Non-pigmented ciliary epithelial cell (primary cell): ENCODE data around the gene GUCY1B1.

ENCODE experiments used
- DNase-seq: peaks from one replicate; pipeline ENCODE4 v3.0.0-alpha.2; 2010; ENCODE audit warnings: low read depth

GUCY1B1 gene

GRCh38 chr4:155799794-155800123, 40.9 kb downstream of the GUCY1B1 start:
- DNase-seq: no peak

GRCh38 chr4:155800685-155801343, 42.0 kb downstream of the GUCY1B1 start:
- DNase-seq: no peak

DNA sequence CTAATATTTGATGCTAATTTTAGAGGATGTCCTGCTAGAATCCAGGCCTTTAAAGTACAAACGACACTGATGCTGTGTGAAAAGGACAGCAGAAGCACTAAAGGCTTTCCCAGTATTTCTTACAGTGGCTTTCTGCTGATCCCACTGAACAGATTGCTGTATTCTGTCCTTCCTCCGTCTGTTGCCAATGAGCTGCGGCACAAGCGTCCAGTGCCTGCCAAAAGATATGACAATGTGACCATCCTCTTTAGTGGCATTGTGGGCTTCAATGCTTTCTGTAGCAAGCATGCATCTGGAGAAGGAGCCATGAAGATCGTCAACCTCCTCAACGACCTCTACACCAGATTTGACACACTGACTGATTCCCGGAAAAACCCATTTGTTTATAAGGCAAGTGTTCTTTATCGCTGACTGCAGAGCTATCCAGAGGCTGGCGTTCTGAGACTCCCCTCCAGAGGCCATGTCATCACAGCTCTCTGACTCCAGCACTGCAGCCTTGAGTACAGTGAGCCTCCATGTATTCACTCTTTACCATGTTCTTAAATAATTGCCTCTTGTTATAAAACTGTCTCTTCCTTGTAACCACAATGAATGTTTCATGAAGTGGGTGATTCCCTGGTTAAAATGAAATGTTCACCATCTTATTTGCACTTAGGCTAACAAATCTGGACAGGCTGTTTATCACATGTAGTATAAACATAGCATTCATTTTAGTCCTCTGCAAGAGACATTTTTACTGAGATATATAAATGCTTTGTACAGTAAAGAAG, 43.6 kb downstream of the GUCY1B1 start:
- DNase-seq: no peak

DNA sequence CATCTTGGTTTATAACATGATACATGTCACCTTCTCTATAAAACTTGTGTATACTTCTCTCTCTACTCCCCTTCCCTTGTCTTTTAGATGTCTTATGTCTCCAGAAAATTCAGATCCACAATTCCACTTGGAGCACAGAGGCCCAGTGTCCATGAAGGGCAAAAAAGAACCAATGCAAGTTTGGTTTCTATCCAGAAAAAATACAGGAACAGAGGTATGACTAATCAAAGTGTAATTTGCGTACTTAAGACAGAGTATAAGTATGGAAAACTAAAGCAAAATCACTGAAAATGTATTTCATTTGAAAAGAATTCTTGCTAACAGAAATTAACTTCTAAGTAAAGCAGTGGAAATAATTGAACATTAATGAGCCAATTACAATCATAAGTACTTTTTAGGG, 46.2 kb downstream of the GUCY1B1 start:
- no peak for DNase-seq

- DNase-seq: peak; percentile 63
These were observed 48.2 kb downstream of the GUCY1B1 start for GRCh38 chr4:155807021-155807420.

DNA sequence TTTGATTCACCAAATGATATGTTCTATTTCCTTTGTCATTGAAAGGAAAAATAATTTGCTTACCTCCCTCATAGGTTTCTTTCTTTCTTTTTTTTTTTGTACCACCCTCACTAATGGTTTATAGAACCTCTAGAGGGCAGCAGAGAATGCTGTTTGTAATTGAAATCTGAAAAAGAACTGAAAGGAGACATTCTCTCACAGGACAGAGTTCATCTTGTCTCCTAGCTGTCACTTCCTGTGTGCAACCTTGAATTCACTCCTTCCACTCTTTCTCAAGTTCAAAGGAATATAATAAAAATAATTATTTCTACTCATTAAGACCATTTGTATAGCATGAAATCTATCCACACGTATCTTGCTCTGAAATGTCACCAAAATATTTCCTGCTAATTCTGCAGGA, 51.0 kb downstream of the GUCY1B1 start:
- DNase-seq: peak; percentile 63

DNA sequence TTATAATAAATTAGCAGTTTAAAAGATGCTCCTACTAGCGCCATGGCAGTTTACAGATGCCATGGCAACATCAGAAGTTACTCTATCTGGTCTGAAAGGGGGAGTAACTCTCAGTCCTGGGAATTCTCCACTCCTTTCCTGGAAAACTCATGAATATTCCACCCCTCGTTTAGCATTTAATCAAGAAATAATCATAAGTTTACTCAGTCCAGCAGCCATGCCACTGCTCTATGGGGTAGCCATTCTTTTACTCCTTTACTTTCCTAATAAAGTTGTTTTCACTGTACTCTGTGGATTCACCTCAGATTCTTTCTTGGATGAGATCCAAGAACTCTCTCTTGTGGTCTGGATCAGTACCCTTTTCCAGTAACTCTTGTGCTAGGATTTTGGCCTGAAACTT, 52.3 kb downstream of the GUCY1B1 start:
- no peak for DNase-seq

DNA sequence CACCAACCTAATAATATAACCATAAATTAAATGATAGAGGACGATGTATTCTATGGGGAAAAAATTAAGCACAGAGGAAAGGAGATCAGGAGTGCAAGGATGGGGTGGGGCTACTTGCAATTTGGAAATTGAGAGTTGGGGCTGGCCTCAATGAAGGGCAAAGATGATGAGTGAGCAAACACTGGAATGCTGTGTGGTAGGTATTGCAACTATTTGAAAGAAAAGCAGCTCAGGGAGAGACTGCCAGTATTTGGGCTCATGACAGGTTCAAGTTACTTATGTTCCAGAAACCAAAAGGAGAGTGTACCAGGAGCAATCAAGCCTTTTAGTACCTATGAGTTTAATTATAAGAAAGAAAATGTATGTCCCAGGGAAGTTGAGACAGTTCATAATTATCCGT, 59.8 kb downstream of the GUCY1B1 start:
- no peak for DNase-seq

GRCh38 chr4:155819066-155819465, 60.2 kb downstream of the GUCY1B1 start:
- no peak for DNase-seq

DNA sequence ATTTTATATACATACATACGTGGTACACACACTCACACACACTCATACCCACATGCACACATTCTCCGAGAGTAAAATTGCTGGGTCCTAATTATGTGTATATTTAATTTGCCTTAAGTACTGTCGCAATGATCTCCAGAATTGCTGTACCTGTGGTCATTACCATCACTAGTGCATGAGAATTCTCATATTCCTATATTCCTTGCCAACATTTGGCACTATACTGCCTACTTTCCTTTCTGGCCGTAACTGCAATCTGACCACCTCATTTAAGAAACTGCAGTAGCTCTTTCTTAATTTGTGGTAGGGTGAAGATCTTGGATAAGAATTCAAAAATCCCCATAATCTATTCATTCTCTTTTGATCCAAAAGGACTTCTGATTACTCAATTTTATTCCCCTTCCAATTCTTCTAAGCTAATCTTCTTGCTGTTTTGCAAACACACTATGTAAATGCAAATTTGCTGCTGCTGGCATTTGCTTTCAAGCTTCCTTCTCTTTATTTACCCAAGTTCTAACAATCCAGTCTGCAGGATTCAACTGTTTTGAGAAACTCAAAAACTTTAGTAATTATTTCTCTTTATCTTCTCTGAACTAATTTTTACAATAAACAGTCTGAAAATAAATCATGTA, 62.2 kb downstream of the GUCY1B1 start:
- DNase-seq: no peak

DNA sequence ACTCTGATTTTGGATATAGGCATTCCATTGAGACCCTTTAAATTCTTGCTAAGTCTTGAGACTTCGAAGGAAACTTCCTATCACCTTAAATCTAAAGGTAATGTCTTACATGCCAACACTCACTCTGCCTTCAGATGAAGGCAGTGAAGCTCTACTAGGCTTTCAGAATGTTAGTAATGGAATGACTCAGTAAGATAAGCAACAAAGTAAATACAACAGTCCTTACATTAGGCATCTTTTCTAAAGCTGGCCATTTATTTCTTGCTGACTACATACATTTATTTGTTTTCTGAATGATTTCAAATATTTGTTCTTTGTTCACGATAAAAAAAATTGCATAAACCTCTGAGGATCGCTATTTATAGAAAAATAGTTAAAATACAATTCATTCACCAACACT, 63.8 kb downstream of the GUCY1B1 start:
- DNase-seq: no peak

DNA sequence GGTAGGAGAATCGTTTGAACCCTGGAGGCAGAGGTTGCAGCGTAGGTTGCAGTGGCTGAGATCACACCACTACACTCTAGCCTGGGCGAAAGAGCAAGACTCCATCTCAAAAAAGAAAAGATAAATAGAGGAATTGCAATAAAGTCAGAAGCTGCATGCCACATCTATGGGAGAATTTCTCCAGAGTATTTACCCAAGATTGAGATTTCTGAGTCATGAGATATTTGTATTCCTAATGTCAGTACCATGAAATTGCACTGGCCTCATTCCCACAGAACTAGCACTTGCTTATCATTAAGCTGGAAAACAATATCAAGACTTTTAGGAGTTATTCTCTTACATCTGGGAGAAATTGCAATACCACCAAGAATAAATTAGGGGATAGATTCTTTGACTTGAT, 69.8 kb downstream of the GUCY1B1 start:
- no peak for DNase-seq

GRCh38 chr4:155832664-155833063, 73.8 kb downstream of the GUCY1B1 start:
- no peak for DNase-seq

DNA sequence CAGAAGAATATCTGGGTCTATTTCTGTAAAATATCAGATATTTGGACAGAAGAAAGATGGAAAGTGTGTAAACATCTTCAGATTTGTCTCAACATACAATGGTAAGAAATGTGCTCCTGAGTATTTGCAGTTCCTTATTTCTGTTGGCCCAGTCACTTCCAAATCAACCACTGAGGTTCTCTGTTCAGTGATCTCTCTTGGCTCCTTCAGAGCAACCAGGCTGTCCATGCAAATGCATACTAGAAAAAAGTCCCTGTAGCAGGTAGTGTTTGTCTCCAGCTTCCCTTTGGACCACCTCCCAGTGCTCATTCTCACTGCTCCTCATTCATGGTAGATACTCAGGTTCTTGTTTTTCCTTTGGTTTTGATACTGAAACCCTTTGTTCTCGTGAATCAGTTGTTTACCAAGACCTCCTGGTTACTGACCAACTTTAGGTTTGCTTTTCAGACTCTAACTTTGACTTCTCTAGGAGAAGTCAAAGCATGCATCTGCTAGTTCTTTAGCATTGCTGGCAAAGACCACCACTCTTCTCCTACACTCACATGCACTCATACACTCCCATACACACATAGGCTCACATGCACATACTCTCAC, 78.5 kb downstream of the GUCY1B1 start:
- DNase-seq: no peak

GRCh38 chr4:155842080-155842479, 83.3 kb downstream of the GUCY1B1 start:
- no peak for DNase-seq

- DNase-seq: no peak
These were observed 88.1 kb downstream of the GUCY1B1 start for GRCh38 chr4:155846929-155847328.

DNA sequence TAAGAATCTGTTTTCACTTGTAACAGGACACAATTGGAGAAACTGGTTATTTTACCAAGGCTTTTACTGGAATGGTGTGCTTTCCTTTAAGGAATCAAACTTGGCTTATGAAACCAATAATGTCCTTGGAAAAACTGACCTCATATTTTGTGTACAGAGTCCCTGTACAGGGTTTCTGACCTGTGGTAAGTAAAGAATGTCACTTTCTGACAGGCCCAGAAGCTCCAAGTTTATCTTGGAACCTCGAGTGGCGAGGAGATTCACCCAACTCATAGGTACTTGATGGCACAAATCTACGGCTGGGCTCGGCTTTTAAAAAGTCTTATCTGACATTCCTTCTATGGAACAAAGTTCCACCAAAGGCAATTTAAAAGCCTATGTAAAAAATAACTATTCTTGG, 90.2 kb downstream of the GUCY1B1 start:
- no peak for DNase-seq

DNA sequence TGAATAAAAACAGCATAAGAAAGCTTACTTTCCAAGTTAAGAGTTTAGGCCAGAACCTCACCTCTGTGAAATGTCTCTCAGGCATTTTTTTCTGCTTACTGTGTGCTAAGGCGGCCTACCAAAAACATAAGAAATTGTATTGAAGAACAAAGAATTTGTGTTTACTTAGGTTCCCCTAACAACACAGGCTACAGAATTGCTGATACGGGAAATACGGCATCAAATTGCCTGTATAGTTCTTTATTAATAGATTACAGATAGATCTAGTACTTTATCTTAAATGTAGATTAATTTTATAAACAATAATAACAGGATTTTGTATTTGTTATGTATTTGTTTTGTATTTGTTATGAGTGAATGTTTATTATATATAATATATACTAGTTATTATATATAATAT, 94.4 kb downstream of the GUCY1B1 start:
- DNase-seq: no peak

DNA sequence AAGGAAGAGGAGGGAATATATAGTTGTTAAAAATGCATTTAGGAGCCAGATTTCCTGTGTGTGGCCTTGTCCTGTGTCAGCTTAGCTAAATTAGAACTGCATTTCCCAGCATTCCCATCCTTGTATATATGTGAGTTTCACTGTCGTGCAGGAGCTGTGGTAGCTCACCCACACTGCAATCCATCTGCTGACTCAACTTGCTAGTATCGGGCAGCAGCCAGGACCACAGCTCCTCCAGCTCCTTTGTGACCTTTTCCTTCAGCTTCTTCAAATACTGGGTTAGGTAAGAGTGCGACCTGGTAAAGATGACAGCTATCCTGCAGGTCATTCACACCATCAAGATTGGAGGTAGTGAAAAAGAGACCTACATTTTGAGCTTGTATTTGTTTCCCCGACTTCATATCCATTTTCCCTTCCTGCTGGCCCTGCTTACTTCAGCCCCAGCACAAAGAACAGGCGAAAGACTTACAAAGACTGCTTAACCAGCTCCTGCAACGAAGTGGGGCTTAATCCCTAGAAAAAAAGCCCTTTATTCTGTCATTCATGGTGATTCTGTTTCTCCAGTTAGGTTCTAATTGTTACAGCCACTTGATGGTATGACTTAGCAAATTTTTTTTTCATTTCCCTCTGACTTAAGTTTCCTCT, 95.9 kb downstream of the GUCY1B1 start:
- peak; percentile 31 for DNase-seq

- no peak for DNase-seq
These were observed 97.1 kb downstream of the GUCY1B1 start for GRCh38 chr4:155855897-155856296.
